GM12891 (cell line): ENCODE measurements around the gene PSMD6.

Experiments
- POLR2A ChIP-seq: IDR thresholded peaks from 2 replicates; pipeline ENCODE4 v1.6.1; 2011; ENCODE audit warnings: low read depth, low read length, control low read depth
- POLR2AphosphoS5 ChIP-seq: IDR thresholded peaks from 2 replicates; pipeline ENCODE4 v1.6.1; 2011; ENCODE audit warnings: low read depth, low read length, control low read depth
- POU2F2 ChIP-seq: IDR thresholded peaks from 2 replicates; pipeline ENCODE4 v1.6.1; 2011; ENCODE audit warnings: low read depth, mild to moderate bottlenecking, control low read depth, low read length, moderate library complexity
- TAF1 ChIP-seq: IDR thresholded peaks from 2 replicates; pipeline ENCODE4 v1.6.1; 2011; ENCODE audit warnings: low read depth, low read length, control low read depth

DNA sequence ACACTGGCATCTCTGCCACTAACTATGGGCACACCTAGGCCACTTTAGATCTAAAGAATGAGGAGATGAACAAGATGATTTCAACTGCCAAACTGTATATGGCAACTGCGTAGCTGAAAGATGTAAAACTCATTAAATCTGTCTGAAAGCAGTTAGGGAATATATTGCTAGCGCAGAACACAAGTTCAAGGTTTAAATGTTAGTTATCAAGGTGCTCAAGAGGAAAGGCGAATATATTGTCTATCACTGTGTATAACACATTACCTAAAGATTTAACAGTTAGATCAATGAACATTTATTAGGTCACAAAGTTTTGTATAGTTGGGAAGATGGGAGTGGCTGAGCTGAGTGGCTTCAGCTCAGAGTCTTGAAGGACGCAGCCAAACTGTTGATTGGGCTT, 33.9 kb upstream of the PSMD6 start:
- no peak for TF ChIP-seq POLR2A
- no peak for TF ChIP-seq POLR2AphosphoS5
- TF ChIP-seq TAF1, result no peak
- TF ChIP-seq POU2F2, result no peak
